Colon (tissue), 2 donors: Measurements from ENCODE around the gene EPN2.

Experiments
- FAIRE-seq: peaks from 2 replicates; lab custom pipeline; 2012; peaks lifted over from hg19 to GRCh38; lab: Jason Lieb, UNC
- donor health status: control.
- donor health status: control.

EPN2 gene

DNA sequence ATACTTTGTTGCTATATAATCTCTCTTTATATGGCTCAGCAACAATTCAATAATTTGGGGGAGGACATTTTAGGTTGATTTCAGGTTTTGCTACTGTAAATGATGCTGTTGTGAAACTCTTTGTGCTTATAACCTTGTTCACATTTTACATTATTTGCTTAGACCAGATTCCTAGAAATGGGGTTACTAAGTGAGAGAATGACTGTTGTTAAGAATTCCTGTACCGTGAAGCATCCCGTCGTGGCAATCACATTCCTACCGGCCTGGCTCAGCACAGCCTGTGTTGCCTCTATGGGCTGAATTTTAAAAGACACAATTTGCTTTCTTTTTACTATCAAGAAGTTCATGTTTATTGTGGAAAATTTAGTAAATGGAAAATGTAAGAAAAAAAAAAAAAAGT, 94.0 kb downstream of the EPN2 start:
- no peak for FAIRE-seq

GRCh38 chr17:19331543-19332245, 94.5 kb downstream of the EPN2 start:
- FAIRE-seq = no peak

DNA sequence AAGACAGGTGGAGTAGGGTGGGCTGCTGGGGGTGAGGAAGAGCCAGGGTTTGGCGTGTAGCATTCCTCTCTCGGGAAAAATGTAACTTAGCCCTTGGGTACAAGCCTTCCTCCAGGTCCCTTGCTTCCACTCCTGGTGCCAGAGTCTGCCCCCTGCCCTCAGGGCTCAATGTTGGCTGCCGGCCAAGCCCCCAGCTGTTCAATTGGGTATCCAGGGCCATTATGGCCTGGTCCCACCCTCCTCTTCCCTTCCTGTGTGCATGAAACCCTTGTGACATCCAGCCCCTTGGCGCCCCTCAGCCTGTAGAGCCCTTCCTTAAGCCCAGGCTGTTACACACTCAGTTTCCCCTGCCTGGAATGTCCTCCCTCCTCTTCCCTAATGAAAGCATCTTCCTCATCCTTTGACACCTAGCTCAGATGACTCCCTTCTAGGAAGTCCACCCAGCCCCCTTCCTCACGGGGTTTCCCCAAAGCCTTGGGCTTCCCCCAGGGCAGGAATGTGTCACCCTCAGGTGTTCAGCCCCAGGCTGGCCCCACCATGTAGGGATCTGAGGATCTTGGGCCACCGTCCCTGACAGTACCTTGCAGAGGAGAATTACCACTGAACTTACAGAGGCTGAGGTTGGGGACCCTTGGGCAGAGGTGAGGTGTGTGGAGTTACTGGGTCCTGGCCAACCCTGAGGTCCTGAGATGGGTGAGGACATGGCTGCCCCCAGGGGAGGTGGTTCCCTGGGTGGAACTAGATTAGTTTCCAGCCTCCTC, 95.4 kb downstream of the EPN2 start:
- FAIRE-seq = no peak

DNA sequence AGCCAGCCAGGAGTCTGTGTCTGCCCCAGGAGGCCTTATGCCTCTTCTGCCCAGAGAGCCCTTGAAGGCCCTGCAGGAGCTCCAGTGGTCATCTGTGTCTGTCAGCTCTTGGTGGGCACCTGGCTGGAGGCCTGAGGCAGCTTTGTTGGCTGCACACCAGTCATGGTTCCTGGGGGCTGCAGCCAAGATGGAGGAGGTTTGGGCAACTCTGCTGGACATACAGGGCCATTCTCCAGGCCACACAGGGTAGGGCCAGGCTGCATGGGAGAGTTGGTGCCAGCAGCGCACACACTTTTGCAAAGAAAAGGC, 95.9 kb downstream of the EPN2 start:
- no peak for FAIRE-seq

DNA sequence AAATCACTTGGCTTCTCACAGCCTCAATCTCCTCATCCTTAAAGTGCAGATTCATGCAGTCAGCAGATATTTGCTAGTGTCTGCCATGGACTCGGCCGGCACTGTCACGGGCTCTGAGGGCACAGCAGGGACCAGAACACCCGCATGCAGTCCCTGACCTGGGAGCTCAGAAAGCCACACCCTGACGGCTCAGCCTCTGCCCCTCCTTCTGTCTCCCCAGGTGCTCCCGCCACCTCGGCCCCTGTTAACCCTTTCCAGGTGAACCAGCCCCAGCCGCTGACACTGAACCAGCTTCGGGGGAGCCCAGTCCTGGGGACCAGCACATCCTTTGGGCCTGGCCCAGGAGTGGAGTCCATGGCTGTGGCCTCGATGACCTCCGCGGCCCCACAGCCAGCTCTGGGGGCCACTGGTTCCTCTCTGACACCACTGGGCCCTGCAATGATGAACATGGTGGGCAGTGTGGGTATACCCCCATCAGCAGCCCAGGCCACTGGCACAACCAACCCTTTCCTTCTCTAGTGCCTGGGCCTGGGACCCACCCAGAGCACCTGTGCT, 96.6 kb downstream of the EPN2 start:
- no peak for FAIRE-seq

DNA sequence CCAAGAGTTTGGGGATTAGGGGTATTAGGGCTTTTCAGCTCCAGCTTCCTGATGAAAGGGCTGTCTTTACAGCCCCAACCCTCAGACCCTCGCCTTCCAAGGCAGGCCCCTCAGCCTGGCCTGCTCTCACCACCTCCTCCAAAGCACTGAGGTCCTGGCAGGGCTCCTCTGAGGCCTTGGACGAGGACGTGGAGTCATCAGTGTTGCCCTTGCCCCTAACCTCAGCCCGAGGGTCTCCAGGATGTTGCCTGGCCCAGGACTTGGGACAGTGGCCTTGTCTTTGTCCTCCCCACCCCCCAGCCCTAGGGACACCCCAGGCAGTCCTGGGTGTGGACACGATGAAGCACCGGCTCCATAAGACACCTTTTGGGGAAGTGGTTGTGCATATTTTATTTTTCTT, 97.2 kb downstream of the EPN2 start:
- FAIRE-seq = no peak

DNA sequence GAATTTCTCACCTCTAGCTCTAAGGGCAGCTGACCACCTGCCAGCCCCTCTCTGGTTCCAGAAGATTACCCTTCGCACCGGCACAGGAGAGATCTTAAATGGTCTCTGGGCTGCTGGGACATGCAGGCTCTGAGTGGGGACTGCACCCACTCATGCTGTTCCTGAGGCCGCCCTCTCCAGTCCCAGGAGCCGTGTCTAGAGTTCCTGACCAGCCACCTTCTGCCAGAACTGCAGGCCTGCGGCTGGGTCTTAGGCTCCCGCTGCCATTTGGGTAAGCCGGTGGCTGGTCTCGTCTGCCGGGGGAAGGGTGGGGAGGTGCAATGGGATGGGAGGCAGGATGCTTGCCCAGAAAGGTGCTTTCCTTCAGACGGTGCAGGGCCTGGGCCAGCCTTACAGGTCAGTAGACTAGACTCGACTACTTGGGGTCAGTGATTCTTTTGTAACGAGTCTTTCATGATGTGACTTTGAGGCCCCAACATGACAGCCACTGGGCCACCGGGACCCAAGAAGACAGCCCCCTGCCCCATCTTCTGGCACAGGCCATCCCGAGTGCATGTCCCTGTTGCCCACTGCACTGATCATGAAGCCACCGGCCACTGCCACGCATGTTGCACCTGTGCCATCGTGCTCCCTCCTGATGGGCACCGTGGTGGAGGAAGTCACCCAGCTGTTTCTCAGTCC, 98.9 kb downstream of the EPN2 start:
- FAIRE-seq = no peak

DNA sequence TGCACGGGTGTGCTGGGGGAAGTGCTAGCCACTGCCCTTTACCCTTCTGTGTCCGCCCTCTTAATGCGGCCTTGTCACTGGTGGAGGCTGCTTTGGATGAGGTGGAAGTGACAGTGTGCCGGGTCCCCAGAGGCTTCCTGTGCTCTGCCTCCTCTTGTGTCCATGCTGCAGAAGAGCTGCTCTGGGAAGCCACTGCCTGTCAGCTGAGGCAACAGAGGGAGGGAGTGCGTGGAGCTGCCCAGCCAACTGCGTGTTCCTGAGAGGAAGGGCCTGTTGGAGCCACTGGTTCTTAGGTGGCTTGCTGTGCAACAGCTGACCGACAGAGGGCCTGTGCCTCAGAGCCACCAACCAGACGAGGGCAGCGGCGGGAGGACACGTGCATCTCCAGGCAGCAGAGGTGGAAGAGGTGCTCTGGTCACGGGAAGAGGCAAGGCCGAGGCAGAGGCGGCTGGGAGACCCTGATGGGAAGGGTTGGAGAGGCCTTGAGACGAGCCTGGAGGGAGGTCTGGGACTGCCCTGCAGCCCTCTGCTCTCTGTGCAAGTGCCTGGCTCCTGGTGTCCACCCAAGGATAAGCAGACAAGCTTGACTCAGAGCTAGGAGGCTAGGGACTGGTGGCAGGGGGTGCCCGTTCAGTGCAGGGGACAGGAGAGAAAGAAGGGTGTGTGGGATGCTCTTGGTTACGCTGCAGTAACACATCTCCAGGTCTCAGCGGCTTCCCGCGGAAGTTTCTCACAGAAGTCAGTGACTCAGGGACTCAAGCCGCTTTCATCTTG, 100.0 kb downstream of the EPN2 start:
- FAIRE-seq = no peak

DNA sequence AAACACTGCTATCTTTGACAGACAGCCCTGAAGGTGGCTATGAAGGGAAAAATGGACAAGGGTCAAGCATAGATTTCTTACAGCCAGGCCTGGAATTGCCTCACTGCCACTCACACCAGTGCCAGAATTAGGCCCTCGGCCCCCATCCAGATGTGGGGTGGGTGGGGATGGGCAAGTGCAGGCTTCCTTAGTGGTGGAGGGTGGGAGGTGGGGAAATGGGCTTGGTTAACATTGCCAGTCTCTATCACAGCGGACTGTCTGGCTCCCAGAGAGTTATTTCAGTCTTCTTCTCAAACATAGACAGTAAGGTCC, 100.5 kb downstream of the EPN2 start:
- FAIRE-seq = no peak

- no peak for FAIRE-seq
Measured at GRCh38 chr17:19338031-19338990, 101.1 kb downstream of the EPN2 start.

DNA sequence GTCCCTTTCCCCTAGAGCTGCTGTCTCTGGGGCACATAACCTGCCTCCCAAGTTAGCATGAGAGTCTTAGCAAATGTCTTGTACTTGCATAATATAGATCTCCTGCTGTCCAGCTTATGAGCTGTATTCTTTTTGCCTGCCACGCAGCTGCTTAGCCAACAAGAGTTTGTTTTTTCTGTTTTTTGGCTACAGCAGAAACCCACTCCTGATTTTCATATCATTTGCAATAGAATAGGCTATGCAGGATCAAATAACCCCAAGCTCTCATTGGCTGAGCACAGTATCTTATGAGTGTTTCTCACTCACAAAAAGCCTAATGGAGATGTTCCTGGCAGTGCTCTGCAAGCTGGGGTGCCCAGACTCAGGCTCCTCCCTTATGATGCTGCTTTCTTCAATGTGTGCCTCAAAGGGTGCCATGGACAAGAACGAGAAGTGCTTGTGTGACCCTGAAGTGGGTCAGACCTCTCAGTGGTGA, 102.2 kb downstream of the EPN2 start:
- no peak for FAIRE-seq

GRCh38 chr17:19341211-19341631, 104.1 kb downstream of the EPN2 start:
- FAIRE-seq = no peak

- FAIRE-seq = no peak
Measured at GRCh38 chr17:19341641-19342610, 104.8 kb downstream of the EPN2 start.

- FAIRE-seq = no peak
Measured at GRCh38 chr17:19342611-19343255, 105.6 kb downstream of the EPN2 start.

DNA sequence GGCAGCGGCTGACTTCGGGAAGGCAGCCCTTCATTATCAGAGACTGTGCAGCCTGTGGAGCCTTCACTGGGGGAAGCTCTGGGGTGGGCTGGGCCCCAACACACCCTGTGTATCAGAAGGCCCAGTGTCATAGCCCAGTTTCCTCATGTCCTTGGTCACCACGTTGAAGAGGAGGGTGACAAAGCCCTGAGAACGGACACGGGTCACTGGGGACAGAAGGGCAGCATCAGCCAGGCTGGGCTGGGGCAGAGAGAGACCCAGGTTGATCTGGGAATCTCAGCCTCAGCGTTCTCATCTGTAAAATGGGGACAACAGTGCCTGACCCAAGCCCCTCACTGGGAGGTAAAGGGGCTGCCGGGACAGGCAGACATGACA, 106.1 kb downstream of the EPN2 start:
- no peak for FAIRE-seq

GRCh38 chr17:19343671-19344151, 106.5 kb downstream of the EPN2 start:
- no peak for FAIRE-seq

GRCh38 chr17:19344311-19345066, 107.3 kb downstream of the EPN2 start:
- FAIRE-seq = no peak

- FAIRE-seq = no peak
Measured at GRCh38 chr17:19345067-19345460, 107.9 kb downstream of the EPN2 start.
